Thyroid gland (tissue), 4 donors: ENCODE results near the gene ZFP3. TPM values are rescaled to one million over a fixed set of nuclear protein-coding genes. Genes with fewer than 3 reads are reported as not detected.

Experiments
- DNase-seq, 2 donors: peaks; one replicate each; pipeline ENCODE4 v3.0.0-alpha.2; 2019
- H3K27ac ChIP-seq, 3 donors: fragments of 200-600 bp; sonication (generic); 1 replicate in 2 of 3; 2 replicates in 1 of 3; pipeline ENCODE4 v1.5.1; 2016 to 2019; ENCODE audit warnings: mild to moderate bottlenecking in 1 of 3, moderate library complexity in 1 of 3
- H3K27me3 ChIP-seq: fragments of 200-600 bp; sonication (generic); one replicate; pipeline ENCODE4 v1.5.1; 2019
- H3K36me3 ChIP-seq, 2 donors: fragments of 200-600 bp; sonication (generic); one replicate each; pipeline ENCODE4 v1.5.1; 2016 to 2019
- H3K4me1 ChIP-seq, 2 donors: fragments of 200-600 bp; sonication (generic); one replicate each; pipeline ENCODE4 v1.5.1; 2017 to 2019
- H3K4me3 ChIP-seq, 3 donors: fragments of 200-600 bp; sonication (generic); replicated peaks in 1 of 3; 1 replicate in 2 of 3; 2 replicates in 1 of 3; pipeline ENCODE4 v1.5.1; 2016; ENCODE audit warnings: mild to moderate bottlenecking in 1 of 3
- H3K9me3 ChIP-seq: fragments of 200-600 bp; sonication (generic); one replicate; pipeline ENCODE4 v1.5.1; 2017
- POLR2A ChIP-seq, 2 donors: fragments of 450-650 bp; IDR thresholded peaks; one replicate each; pipeline ENCODE4 v1.6.1; 2017; ENCODE audit warnings: antibody characterized with exemption in 2 of 2, mild to moderate bottlenecking in 2 of 2, moderate library complexity in 1 of 2
- WGBS, 2 donors: methylation state at CpG; one replicate each; pipeline ENCODE4 v1.1.5; 2017; 5-methylcytosine and 5-hydroxymethylcytosine counted together
- intact Hi-C: fragments of 100-400 bp; cut with DNase I; formaldehyde crosslinking; loops from one replicate; pipeline ENCODE4 v1.15.1; 2023
- total RNA-seq, 4 donors: library from RNA; depleted of rRNA; stranded (reverse); fragments of >200 nt; gene quantifications; one replicate each; pipeline ENCODE4 v1.2.3, GENCODE V29; 2016
- TF ChIP-seq, protein P1 (sequence below), 6 experiments: fragments of 200-600 bp in 3 of 6; fragments of 450-650 bp in 3 of 6; sonication (generic) in 3 of 6; IDR thresholded peaks; one replicate each; pipeline ENCODE4 v1.5.1; 2016 to 2019; ENCODE audit warnings: antibody characterized with exemption in 6 of 6, mild to moderate bottlenecking in 2 of 6, inconsistent platforms in 1 of 6, moderate library complexity in 1 of 6

Gene ZFP3
- total RNA-seq, 4 donors from 2014 or later: 9.5 to 14.1 (median 12.1) TPM

DNA sequence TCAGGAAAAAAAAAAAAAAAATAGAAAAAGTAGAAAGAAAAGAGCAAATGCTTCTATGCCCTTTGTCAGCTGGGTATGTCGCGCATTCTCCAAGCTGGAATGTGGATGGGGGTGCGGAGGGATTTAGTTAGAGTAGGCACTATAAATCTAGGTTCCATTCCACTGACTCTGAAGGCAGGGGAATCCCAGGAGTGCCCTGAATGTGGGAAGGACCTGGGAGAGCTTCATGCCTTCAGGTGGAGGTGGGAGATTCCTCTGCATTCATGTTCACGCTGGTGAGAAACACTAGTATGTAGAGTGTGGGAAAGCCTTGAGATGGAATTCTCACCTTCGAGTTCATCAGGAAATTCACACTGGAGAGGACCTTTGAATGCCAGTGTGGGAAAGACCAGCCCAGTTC lies 21.0 kb downstream of the ZFP3 start:
- intact Hi-C loops: no loop called here
- Histone ChIP-seq H3K4me3 (no peak overlapping the region), H3K4me1 (peaks cover 0 to 5% of the 10 kb centered on the region in 2 donors), H3K27ac (no peak overlapping the region), H3K9me3 (no peaks in the 10 kb centered on the region), H3K36me3 (no peaks in the 10 kb centered on the region), H3K27me3 (no peaks in the 10 kb centered on the region)
- WGBS, 2 donors: 79 to 81% methylated on average over 5 of the region's 5 CpGs
- no peak for DNase-seq
- TF ChIP-seq POLR2A (IDR thresholded peaks at IDR 0.05): no peak
- TF ChIP-seq, protein P1, sequence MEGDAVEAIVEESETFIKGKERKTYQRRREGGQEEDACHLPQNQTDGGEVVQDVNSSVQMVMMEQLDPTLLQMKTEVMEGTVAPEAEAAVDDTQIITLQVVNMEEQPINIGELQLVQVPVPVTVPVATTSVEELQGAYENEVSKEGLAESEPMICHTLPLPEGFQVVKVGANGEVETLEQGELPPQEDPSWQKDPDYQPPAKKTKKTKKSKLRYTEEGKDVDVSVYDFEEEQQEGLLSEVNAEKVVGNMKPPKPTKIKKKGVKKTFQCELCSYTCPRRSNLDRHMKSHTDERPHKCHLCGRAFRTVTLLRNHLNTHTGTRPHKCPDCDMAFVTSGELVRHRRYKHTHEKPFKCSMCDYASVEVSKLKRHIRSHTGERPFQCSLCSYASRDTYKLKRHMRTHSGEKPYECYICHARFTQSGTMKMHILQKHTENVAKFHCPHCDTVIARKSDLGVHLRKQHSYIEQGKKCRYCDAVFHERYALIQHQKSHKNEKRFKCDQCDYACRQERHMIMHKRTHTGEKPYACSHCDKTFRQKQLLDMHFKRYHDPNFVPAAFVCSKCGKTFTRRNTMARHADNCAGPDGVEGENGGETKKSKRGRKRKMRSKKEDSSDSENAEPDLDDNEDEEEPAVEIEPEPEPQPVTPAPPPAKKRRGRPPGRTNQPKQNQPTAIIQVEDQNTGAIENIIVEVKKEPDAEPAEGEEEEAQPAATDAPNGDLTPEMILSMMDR (IDR thresholded peaks at IDR 0.05): no peak

DNA sequence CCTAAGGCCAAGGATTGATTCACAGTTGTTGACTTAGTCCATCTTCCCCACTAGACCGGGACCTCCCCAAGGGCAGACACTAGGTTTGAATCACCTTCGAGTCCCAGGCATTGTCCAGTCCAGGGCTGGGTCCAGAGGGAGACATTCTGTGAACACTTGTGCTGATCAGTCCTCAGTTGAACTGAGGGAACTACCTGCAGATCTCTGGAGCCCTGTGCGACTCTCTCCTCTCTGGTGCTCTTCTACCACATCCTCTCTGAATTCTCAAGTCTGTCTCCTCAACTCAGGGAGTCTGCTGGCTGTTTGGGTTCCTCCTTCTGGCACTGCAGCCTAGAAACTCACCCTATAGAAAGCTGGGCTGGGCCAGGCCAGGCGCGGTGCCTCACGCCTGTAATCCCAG lies 22.6 kb downstream of the ZFP3 start:
- H3K9me3 ChIP-seq: no peaks in the 10 kb centered on the region
- TF ChIP-seq POLR2A (IDR thresholded peaks at IDR 0.05): no peak
- WGBS, 2 donors: 60 to 69% methylated on average over 6 of the region's 6 CpGs

DNA sequence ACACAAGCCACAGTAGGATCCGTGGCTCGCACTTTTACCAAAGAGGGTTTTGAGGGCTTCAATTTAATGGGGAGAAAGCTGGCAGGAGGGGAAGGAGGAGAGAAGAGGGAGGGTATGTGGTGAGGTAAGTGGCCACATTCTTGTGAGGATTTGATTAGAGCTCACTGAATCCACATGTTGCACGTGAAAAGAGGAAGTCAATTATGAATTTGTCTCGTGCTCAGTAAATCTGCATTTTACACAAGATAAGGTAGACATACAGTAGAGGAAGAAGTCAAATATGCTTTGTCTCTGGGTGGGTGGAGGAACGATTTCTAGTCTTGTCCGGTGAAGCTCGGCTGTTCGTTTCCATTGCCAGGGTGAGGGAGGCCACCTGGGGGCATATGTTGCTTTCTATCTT lies 32.5 kb downstream of the ZFP3 start:
- TF ChIP-seq POLR2A (IDR thresholded peaks at IDR 0.05): no peak
- TF ChIP-seq, protein P1 (IDR thresholded peaks at IDR 0.05): no peak
- H3K9me3 ChIP-seq: no peaks in the 10 kb centered on the region
- H3K27me3 ChIP-seq: peaks cover 4% of the 10 kb centered on the region
- intact Hi-C loops: no loop called here
- DNase-seq: no peak
- H3K4me1 ChIP-seq: peaks cover 6% of the 10 kb centered on the region in 2 donors
- 16 to 20% methylated on average over 8 of the region's 8 CpGs for WGBS, 2 donors
- H3K4me3 ChIP-seq: peak overlapping the region; percentile 68 to 77 (median 73)
- H3K27ac ChIP-seq: no peak overlapping the region
- H3K36me3 ChIP-seq: peaks cover 0 to 13% of the 10 kb centered on the region in 2 donors

More for the DNA sequence above, 22.6 kb downstream of the ZFP3 start:
- intact Hi-C loops: no loop called here
- Histone ChIP-seq H3K27ac (no peak overlapping the region), H3K36me3 (peaks cover 0 to 2% of the 10 kb centered on the region in 2 donors), H3K4me3 (no peak overlapping the region), H3K4me1 (peaks cover 0 to 5% of the 10 kb centered on the region in 2 donors), H3K27me3 (no peaks in the 10 kb centered on the region)
- no peak for DNase-seq

DNA sequence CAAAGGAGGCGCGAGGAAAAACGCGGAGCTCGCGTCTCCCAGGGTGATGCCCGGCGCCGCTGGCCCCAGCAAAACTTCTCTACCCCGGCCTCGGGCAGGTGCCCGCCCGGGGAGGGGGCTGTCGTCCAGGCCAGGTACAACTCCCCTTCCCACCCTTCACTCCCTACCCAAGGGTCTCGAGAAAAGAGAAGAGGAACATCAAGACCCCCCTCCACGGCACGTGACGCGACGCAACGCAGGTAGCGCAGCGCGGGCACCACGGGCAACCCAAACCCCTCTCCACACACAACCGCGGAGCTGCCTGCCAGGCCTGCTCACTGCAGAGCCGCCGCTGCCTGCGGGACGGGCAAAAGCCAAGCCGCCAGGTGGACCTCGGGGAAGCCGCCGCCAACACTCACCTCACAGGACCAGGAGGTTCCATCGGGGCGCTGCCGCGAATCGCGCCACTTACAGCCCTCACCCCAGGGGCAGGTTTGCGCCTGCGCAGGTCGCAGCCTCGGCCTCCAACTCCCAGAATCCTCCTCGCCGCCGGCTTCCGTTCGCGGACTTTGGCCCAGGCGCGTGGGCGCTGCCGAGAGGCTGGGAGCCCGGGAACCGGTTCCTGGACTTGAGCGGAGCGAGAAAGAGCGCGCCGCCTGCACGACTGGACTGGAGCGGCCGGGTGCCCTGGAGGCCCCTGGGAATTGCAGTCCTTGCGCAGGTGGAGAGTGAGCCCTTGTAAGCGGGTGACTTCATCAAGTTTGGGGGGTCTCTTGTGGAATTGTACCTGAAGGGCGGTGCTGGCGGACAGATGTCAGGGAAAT lies 33.3 kb downstream of the ZFP3 start, which contains the start of gene ZNF232:
Gene ZNF232 (minus strand): TSS at position 477 of the 803 bp plus-strand sequence. CDS start 56 bp downstream, at position 421.
- Histone ChIP-seq H3K27ac (peak within 1 kb of the TSS; percentile 7 to 57 (median 55)), H3K36me3 (peaks cover 0 to 9% of the 10 kb centered on the region in 2 donors), H3K9me3 (no peaks in the 10 kb centered on the region), H3K27me3 (peaks cover 8% of the 10 kb centered on the region), H3K4me3 (peak within 1 kb of the TSS; percentile 68 to 77 (median 73)), H3K4me1 (peaks cover 6% of the 10 kb centered on the region in 2 donors)
- WGBS, 2 donors: 1% methylated on average over 17 of the region's 69 CpGs
- intact Hi-C loops: no loop called here
- TF ChIP-seq POLR2A (IDR thresholded peaks at IDR 0.05): peak in 1 of 2 donors; percentile 67
- TF ChIP-seq, protein P1 (IDR thresholded peaks at IDR 0.05): peak in 1 of 6 experiments; percentile 19
- DNase-seq: peak; percentile 94 to 97

DNA sequence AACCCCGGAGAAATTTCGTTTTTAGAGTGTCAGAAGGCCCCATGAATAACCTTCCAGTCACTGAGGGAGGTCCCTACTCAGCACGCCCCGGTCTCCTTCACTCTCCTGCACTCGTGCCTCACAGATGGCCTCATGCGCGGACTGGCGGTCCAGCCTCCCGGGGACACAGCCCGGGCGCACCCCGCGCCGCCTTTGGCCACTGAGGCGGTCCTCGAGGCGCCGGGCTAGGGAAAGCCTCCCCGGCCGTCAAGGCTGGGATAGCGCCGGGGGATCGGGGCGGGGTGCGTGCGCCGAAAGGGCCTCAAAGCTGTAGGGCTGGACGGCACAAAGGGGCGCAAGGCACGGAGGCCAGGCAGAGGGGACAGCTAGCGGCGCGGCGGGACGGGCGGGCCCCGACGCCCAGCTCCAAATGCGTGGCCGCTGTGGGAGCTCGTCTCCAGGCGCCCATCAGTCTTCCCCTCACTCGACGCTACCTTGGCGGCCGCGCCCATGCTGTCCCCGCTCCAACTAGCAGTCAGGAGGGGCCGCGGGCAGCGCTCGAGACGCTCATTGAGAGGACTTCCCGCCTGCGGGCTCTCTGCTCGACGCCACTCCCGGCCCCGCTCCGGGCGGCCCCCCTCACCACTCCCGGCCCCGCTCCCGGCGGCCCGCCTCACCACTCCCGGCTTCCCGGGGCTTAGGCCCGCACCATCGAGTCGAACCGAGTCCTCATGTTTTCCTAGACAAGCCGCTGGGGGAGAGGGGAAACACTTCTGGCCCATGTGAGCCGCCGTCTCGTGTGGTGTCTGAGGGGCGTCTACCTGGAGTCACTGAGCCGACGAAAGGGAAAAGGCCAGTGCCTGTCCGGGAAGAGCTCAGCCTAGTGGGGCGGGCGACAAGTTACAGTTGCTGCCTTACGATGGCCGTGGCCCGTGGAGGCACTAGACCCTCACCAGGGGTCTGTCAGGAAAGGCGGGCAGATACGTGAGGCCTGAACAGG lies 37.7 kb downstream of the ZFP3 start, which contains the start of gene USP6:
Gene USP6 (plus strand): TSS at position 360 of the 979 bp plus-strand sequence. CDS start 14,336 bp downstream, outside the sequence.
- DNase-seq: peak; percentile 13 to 69
- H3K4me3 ChIP-seq: peak within 1 kb of the TSS in 1 of 3 donors; percentile 14
- H3K27me3 ChIP-seq: peaks cover 8% of the 10 kb centered on the region
- H3K27ac ChIP-seq: no peak within 1 kb of the TSS
- H3K4me1 ChIP-seq: peaks cover under 1 to 1% of the 10 kb centered on the region in 2 donors
- no peaks in the 10 kb centered on the region for H3K9me3 ChIP-seq
- TF ChIP-seq, protein P1 (IDR thresholded peaks at IDR 0.05): no peak
- no peak for TF ChIP-seq POLR2A (IDR thresholded peaks at IDR 0.05)
- intact Hi-C loops: no loop called here
- no peaks in the 10 kb centered on the region for H3K36me3 ChIP-seq
- WGBS, 2 donors: 15 to 36% methylated on average over 17 to 18 of the region's 87 CpGs
